Activated CD4-positive, alpha-beta T cell treated with anti-CD3 and anti-CD28 coated beads for 36 hours (primary cell): ENCODE measurements around the gene CACNA1F. TPM values are rescaled to one million over a fixed set of nuclear protein-coding genes. Genes with fewer than 3 reads are reported as not detected.

Experiments
- ATAC-seq: fragments of 200-7000 bp; cut with Tn5 transposase; one replicate; pipeline ENCODE4 v1.10.0; 2021; ENCODE audit warnings: mild to moderate bottlenecking, moderate library complexity
- CTCF ChIA-PET: fragments of 350-600 bp; sonication (Branson Sonifier 250); formaldehyde crosslinking; loops from one replicate; lab custom pipeline; 2021; ENCODE audit warnings: antibody characterized with exemption; lab: Charles Lee
- POLR2A ChIA-PET: fragments of 350-600 bp; sonication (Branson Sonifier 250); formaldehyde crosslinking; loops from one replicate; lab custom pipeline; 2021; ENCODE audit warnings: antibody characterized with exemption, inconsistent platforms; lab: Charles Lee
- DNase-seq: peaks from one replicate; pipeline ENCODE4 v3.0.0-alpha.2; 2020
- H3K27ac Mint-ChIP-seq: one replicate; pipeline ENCODE4 v1.8.0; 2021; ENCODE audit warnings: mixed read lengths
- H3K27me3 Mint-ChIP-seq: one replicate; pipeline ENCODE4 v1.8.0; 2021; ENCODE audit warnings: mixed read lengths
- H3K36me3 Mint-ChIP-seq: one replicate; pipeline ENCODE4 v1.8.0; 2021; ENCODE audit warnings: low read depth, mixed read lengths
- H3K4me1 Mint-ChIP-seq: one replicate; pipeline ENCODE4 v1.8.0; 2021; ENCODE audit warnings: mixed read lengths
- H3K4me3 Mint-ChIP-seq: one replicate; pipeline ENCODE4 v1.8.0; 2021; ENCODE audit warnings: mild to moderate bottlenecking, moderate library complexity, mixed read lengths
- H3K9me3 Mint-ChIP-seq: one replicate; pipeline ENCODE4 v1.8.0; 2021; ENCODE audit warnings: low read depth, mixed read lengths
- intact Hi-C, 2 experiments: fragments of 100-400 bp; cut with DNase I in 1 of 2; cut with micrococcal nuclease in 1 of 2; formaldehyde crosslinking; loops; one replicate each; pipeline versions ENCODE4 v1.14.2 to v1.15.1; 2022 to 2024; cut with DNase I, micrococcal nuclease
- total RNA-seq, 2 experiments: library from RNA; stranded (reverse); gene quantifications; one replicate each; pipeline ENCODE4 v1.2.3, GENCODE V29; 2021

CACNA1F gene
- total RNA-seq, 2 experiments from 2014 or later: 0.65 to 0.87 TPM

- POLR2A ChIA-PET: no interaction called here
Measured at GRCh38 chrX:49164589-49165360, 68.4 kb downstream of the CACNA1F start.

DNA sequence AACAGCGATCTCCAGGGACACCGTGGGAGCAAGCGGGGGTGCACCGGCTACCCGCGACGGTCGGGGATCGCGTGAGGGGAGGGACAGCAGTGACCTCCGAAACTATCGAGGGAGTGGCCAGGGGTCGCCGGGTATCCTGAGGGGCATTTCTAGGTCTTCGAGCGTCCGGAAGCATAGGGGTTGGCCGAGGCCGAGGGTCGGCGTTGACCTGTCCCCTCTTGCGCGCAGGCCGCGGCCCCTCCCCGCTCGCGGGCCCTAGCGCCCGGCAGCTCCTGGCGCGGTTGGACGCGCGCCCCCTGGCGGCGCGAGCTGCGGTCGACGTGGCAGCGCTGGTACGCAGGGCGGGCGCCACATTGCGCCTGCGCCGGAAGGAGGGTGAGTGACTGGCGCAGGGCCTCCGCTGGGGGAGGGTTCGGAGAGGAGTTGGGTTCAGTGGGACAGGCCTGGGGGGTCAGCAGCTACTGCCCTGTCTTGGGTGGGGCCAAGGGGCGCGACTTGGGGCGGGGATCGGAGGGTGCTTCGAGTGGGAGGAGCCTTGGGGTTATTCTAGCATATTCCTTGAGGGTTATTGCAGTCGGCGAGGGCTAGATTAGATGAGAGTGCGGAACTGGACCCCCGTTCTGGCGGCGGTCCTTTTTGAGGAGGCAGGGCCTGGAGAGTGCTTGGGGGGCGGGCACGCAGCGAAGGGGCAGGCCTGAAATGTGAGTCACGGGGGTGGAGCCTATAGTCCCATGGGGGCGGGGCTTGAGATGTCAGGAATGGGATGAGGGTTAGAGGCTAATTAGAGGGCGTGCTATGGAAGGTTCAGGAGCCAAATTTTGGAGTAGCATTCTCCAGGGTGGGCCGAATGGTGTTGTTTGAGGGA, 69.4 kb downstream of the CACNA1F start:
- ChIA-PET CTCF (interaction anchor here (2.0 kb wide), 1 partner anchor 29 kb away, joined by 7 read pairs; no protein-coding TSS in a partner anchor), POLR2A (no interaction called here)
- no peaks in the 10 kb centered on the region for H3K27me3 Mint-ChIP-seq
- ATAC-seq (peak; percentile 60), DNase-seq (peak; percentile 88)
- peak overlapping the region; percentile 77 for H3K4me3 Mint-ChIP-seq
- H3K4me1 Mint-ChIP-seq: peaks cover 27% of the 10 kb centered on the region
- H3K27ac Mint-ChIP-seq: peak overlapping the region; percentile 96
- H3K9me3 Mint-ChIP-seq: no peaks in the 10 kb centered on the region
- intact Hi-C loops: loop anchor here (1.0 to 10.0 kb wide), 4 partner anchors 7 to 62 kb away; partner anchors contain the start of gene GPKOW (in 1 of the 2)
- H3K36me3 Mint-ChIP-seq: no peaks in the 10 kb centered on the region

More at GRCh38 chrX:49164589-49165360, 68.4 kb downstream of the CACNA1F start:
- DNase-seq (no peak), ATAC-seq (no peak)
- no peaks in the 10 kb centered on the region for H3K27me3 Mint-ChIP-seq
- peak overlapping the region; percentile 96 for H3K27ac Mint-ChIP-seq
- no peaks in the 10 kb centered on the region for H3K36me3 Mint-ChIP-seq
- H3K4me3 Mint-ChIP-seq: peak overlapping the region; percentile 77
- CTCF ChIA-PET: interaction anchor here (0.6 to 2.0 kb wide), 2 partner anchors 28 to 470 kb away, joined by 3 to 7 read pairs; no protein-coding TSS in a partner anchor
- intact Hi-C loops: loop anchor here (1.0 to 10.0 kb wide), 3 partner anchors 8 to 60 kb away; partner anchors contain the start of gene GPKOW (in 1 of the 2)
- peaks cover 32% of the 10 kb centered on the region for H3K4me1 Mint-ChIP-seq
- H3K9me3 Mint-ChIP-seq: no peaks in the 10 kb centered on the region

- ChIA-PET CTCF (interaction anchor here (0.6 kb wide), 1 partner anchor 24 kb away, joined by 3 read pairs; no protein-coding TSS in a partner anchor), POLR2A (no interaction called here)
- no peaks in the 10 kb centered on the region for H3K36me3 Mint-ChIP-seq
- peaks cover 21% of the 10 kb centered on the region for H3K4me1 Mint-ChIP-seq
- ATAC-seq (no peak), DNase-seq (no peak)
- H3K4me3 Mint-ChIP-seq: peak within 1 kb of the TSS; percentile 77
- no peaks in the 10 kb centered on the region for H3K9me3 Mint-ChIP-seq
- peak within 1 kb of the TSS; percentile 55 for H3K27ac Mint-ChIP-seq
- no peaks in the 10 kb centered on the region for H3K27me3 Mint-ChIP-seq
- intact Hi-C loops: loop anchor here (1.0 to 10.0 kb wide), 3 partner anchors 39 to 61 kb away; partner anchors contain the start of gene GPKOW (in 1 of the 2)
Measured at GRCh38 chrX:49162620-49163019, 70.5 kb downstream of the CACNA1F start, which contains the start of gene MAGIX. TSS of gene MAGIX (plus strand) at chrX:49162758. CDS start at chrX:49162890, 132 bp downstream.

DNA sequence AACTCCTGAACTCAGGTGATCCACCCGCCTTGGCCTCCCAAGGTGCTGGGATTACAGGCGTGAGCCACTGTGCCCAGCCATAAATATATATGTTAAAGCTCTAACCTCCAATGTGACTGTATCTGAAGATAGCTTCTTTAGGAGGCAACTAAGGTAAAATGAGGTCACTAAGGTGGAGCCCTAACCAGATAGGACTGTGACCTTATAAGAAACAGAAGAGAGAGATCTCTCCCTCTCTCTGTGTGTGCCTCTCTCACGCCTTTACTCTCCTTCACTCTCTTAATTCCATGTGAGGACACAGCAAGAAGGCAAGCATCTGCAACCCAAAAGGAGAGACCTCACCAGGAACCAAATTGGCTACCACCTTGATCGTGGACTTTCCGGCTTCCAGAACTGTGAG, 71.5 kb downstream of the CACNA1F start:
- DNase-seq (no peak), ATAC-seq (no peak)
- no peaks in the 10 kb centered on the region for H3K9me3 Mint-ChIP-seq
- H3K27me3 Mint-ChIP-seq: no peaks in the 10 kb centered on the region
- no peak overlapping the region for H3K4me3 Mint-ChIP-seq
- peaks cover 17% of the 10 kb centered on the region for H3K4me1 Mint-ChIP-seq
- H3K36me3 Mint-ChIP-seq: no peaks in the 10 kb centered on the region
- intact Hi-C loops: loop anchor here in 1 of 2 experiments (10.0 kb wide), 1 partner anchor 57 kb away; no protein-coding TSS in a partner anchor
- POLR2A ChIA-PET: no interaction called here
- no peak overlapping the region for H3K27ac Mint-ChIP-seq
- CTCF ChIA-PET: no interaction called here

DNA sequence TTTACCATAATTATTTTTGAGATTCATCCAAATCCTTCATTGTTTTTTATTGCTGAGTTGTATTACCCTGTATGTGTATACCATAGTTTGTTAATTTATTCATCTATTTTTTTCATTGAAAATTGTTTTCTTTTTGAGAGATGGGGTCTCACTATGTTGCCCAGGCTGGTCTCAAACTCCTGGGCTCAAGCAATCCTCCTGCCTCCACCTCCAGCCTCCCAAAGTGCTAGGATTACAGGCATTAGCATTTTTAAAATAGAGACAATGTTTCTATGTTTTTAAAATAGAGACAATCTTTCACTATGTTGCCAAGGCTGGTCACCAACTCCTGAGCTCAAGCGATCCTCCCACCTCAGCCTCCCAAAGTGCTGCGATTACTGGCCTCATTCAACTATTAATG, 72.2 kb downstream of the CACNA1F start:
- Mint-ChIP-seq H3K27ac (no peak overlapping the region), H3K4me1 (peaks cover 17% of the 10 kb centered on the region), H3K9me3 (no peaks in the 10 kb centered on the region), H3K36me3 (no peaks in the 10 kb centered on the region), H3K27me3 (no peaks in the 10 kb centered on the region), H3K4me3 (no peak overlapping the region)
- no peak for DNase-seq
- ATAC-seq: no peak
- POLR2A ChIA-PET: no interaction called here
- intact Hi-C loops: loop anchor here in 1 of 2 experiments (10.0 kb wide), 1 partner anchor 56 kb away; no protein-coding TSS in a partner anchor
- CTCF ChIA-PET: no interaction called here

DNA sequence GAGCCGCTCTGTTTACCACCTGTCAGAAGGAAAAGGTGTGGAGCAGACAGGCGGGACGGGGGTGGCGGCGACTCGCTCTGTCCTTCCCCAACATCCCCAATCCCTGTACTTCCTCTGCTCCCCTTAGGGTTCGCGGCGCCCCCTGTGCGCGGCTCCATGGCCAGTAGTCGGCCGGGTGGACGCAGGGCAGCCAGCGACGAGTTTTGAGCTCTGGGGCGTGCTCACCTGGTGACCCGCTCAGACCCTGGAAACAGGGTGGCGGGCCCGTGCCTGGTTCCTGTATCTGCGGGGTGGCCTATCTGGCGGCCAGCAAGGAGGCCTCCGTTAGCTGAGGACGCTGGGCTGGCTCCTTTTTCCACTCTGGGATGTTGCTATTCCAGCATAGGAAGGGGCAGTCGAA, 75.9 kb downstream of the CACNA1F start:
- H3K9me3 Mint-ChIP-seq: no peaks in the 10 kb centered on the region
- CTCF ChIA-PET: no interaction called here
- DNase-seq (no peak), ATAC-seq (no peak)
- intact Hi-C loops: loop anchor here in 1 of 2 experiments (2.0 kb wide), 1 partner anchor 34 kb away; no protein-coding TSS in a partner anchor
- H3K4me3 Mint-ChIP-seq: no peak overlapping the region
- H3K27me3 Mint-ChIP-seq: no peaks in the 10 kb centered on the region
- POLR2A ChIA-PET: no interaction called here
- peaks cover 11% of the 10 kb centered on the region for H3K4me1 Mint-ChIP-seq
- H3K27ac Mint-ChIP-seq: no peak overlapping the region
- H3K36me3 Mint-ChIP-seq: peaks cover 2% of the 10 kb centered on the region

DNA sequence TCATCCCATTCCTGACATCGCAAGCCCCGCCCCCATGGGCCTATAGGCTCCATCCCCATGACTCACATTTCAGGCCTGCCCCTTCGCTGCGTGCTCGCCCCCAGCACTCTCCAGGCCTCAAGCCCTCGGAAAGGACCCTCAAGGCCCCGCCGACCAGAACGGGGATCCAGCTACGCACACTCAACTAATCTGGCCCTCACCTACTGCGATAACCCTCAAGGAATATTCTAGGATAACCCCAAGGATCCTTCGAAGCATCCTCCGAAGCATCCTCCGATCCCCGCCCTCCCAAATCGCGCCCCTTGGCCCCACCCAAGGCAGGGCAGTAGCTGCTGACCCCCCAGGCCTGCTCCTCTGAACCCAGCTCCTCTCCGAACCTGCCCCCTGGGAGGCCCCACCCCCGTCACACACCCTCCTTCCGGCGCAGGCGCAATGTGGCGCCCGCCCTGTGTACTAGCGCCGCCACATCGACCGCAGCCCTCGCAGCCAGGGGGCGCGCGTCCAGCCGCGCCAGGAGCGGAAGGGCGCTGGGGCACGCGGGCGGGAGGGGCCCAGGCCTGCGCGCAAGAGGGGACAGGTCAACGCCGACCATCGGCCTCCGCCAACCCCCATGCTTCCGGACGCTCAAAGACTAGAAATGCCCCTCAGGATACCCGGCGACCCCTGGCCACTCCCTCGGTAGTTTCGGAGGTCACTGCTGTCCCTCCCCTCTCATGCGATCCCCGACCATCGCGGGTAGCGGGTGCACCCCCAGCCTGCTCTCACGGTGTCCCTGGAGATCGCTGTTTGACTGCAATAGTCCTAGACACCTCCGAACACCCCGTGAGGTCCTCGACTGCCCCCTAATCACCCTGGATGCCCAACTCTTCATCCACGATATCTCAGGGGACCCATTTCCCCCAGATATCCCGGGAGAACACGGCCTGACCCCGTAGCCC, 77.0 kb downstream of the CACNA1F start:
- H3K9me3 Mint-ChIP-seq: no peaks in the 10 kb centered on the region
- H3K27ac Mint-ChIP-seq: peak overlapping the region; percentile 96
- ATAC-seq: peak; percentile 88
- intact Hi-C loops: loop anchor here in 1 of 2 experiments (1.0 to 2.0 kb wide), 5 partner anchors 8 to 154 kb away; partner anchors contain the start of genes GPKOW, GRIPAP1 and PLP2
- ChIA-PET POLR2A (interaction anchor here (0.6 kb wide), 1 partner anchor 258 kb away, joined by 3 read pairs; the partner anchor contains the start of gene PQBP1), CTCF (interaction anchor here (0.5 to 1.1 kb wide), 5 partner anchors 10 to 219 kb away, joined by 3 to 4 read pairs (median 3); no protein-coding TSS in a partner anchor)
- H3K4me3 Mint-ChIP-seq: peak overlapping the region; percentile 87
- peaks cover 2% of the 10 kb centered on the region for H3K36me3 Mint-ChIP-seq
- peaks cover 11% of the 10 kb centered on the region for H3K4me1 Mint-ChIP-seq
- DNase-seq: peak; percentile 90
- no peaks in the 10 kb centered on the region for H3K27me3 Mint-ChIP-seq

DNA sequence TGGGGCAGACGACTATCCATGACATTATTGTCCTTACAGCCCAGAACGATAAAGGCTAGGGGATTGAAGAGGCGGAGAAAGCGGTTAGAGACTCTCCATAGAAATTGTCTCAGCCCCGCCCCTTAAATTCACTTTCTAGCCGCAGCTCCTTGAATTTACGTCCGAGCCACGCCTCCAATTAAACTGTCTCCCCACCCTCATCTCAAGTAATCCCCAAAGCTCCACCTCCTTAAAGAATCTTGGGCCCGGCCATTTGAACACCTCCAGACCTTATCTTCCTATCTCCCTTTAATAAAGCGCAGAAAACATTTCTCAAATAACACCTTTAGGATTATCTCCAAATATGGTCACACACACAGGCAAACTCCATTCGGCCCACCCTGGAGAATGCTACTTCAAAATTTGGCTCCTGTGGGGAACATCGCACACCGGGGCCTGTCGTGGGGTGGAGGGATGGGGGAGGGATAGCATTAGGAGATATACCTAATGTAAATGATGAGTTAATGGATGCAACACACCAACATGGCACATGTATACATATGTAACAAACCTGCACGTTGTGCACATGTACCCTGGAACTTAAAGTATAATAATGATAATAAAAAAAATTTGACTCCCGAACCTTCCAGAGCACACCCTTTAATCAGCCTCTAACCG, 77.8 kb downstream of the CACNA1F start:
- H3K27ac Mint-ChIP-seq: peak overlapping the region; percentile 96
- ChIA-PET POLR2A (interaction anchor here (0.6 to 1.2 kb wide), 2 partner anchors 36 to 257 kb away, joined by 3 read pairs; partner anchors contain the start of gene PQBP1), CTCF (interaction anchor here (0.5 to 1.5 kb wide), 9 partner anchors 11 to 219 kb away, joined by 3 to 4 read pairs (median 3); no protein-coding TSS in a partner anchor)
- peaks cover 11% of the 10 kb centered on the region for H3K4me1 Mint-ChIP-seq
- peaks cover 2% of the 10 kb centered on the region for H3K36me3 Mint-ChIP-seq
- H3K9me3 Mint-ChIP-seq: no peaks in the 10 kb centered on the region
- peak overlapping the region; percentile 87 for H3K4me3 Mint-ChIP-seq
- H3K27me3 Mint-ChIP-seq: no peaks in the 10 kb centered on the region
- DNase-seq: peak; percentile 63
- intact Hi-C loops: no loop called here
- ATAC-seq: peak; percentile 58
